GM10266 (cell line): Measurements from ENCODE around the gene GNB3.
A peak's percentile ranks its signal among the peaks of the same experiment; 100 is the strongest.
"Not testable (repeated sequence)": the region's sequence is repeated elsewhere in the genome, so short reads cannot be mapped to it uniquely, and the experiment has no call there.

Experiments
- DNase-seq: peaks from one replicate; pipeline ENCODE4 v3.0.0; 2012; ENCODE audit errors: extremely low spot score
- CTCF ChIP-seq: IDR thresholded peaks from 2 replicates; pipeline ENCODE4 v1.5.1; 2012; ENCODE audit warnings: mild to moderate bottlenecking, low read depth; ENCODE audit not compliant: control insufficient read depth, insufficient read depth; ENCODE audit errors: missing control alignments

GNB3 gene

GRCh38 chr12:6890789-6891645 is 50.3 kb downstream of the GNB3 start:
- peak; percentile 97 for DNase-seq
- TF ChIP-seq CTCF, result peak; percentile 92

- DNase-seq, result no peak
- no peak for TF ChIP-seq CTCF
Observed at GRCh38 chr12:6891646-6892001, 50.9 kb downstream of the GNB3 start.

DNA sequence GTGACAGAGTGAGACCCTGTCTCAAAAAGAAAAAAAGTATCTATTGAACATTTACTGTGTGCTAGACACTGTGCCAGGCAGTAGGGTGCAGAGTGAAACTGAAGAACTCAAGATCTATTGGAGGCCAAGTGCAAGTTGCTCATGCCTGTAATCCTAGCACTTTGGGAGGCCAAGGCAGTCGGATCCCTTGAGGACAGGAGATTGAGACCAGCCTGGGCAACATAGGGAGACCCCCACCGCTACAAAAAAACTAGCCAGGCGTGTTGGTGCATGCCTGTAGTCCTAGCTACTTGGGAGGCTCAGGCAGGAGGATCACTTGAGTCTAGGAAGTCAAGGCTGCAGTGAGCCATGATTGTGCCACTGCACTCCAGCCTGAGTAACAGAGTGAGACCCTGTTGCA is 52.0 kb downstream of the GNB3 start:
- not testable (repeated sequence) for DNase-seq

- no peak for TF ChIP-seq CTCF
- DNase-seq, result no peak
Observed at GRCh38 chr12:6894321-6894720, 53.6 kb downstream of the GNB3 start.
